ENCODE measurements around the gene ATG4D. TPM values are rescaled to one million over a fixed set of nuclear protein-coding genes. Genes with fewer than 3 reads are reported as not detected.

Gene ATG4D
- total and polyA plus RNA-seq, 4 donors: 4.7 to 44.4 (median 11.1) TPM

- Histone ChIP-seq H3K4me1 (ENCODE audit: control insufficient read depth in 4 of 4, insufficient read depth in 4 of 4, low read length in 3 of 4) (peaks cover 2 to 27% (median 13%) of the 10 kb centered on the region in 4 donors), H3K27ac (ENCODE audit: low read depth in 1 of 2, low read length in 2 of 2) (no peak overlapping the region), H3K9ac (ENCODE audit: low read depth in 1 of 2, low read length in 2 of 2) (no peak overlapping the region), H3K36me3 (ENCODE audit: control insufficient read depth in 4 of 4, insufficient read depth in 3 of 4, low read depth in 1 of 4, low read length in 3 of 4) (no peaks in the 10 kb centered on the region), H3K27me3 (ENCODE audit: control insufficient read depth in 4 of 4, insufficient read depth in 4 of 4, low read length in 3 of 4) (peaks cover 2 to 21% (median 4%) of the 10 kb centered on the region in 4 donors), H3K9me3 (ENCODE audit: control insufficient read depth in 4 of 4, low read length in 3 of 4) (no peaks in the 10 kb centered on the region), H3K4me3 (ENCODE audit: low read depth in 1 of 3, low read length in 3 of 3) (no peak overlapping the region)
- no peak for DNase-seq (ENCODE audit: low spot score)
- 9% methylated on average over 107 of the region's 107 CpGs for WGBS
- no peak for TF ChIP-seq RXRA (IDR thresholded peaks at IDR 0.05)
- TF ChIP-seq MAX (IDR thresholded peaks at IDR 0.05): no peak
- TF ChIP-seq RAD21 (IDR thresholded peaks at IDR 0.05): no peak
- TF ChIP-seq SP1 (IDR thresholded peaks at IDR 0.05): no peak
- TF ChIP-seq JUND (IDR thresholded peaks at IDR 0.05): no peak
Measured at GRCh38 chr19:10514211-10515145, 29.2 kb upstream of the ATG4D start.

- TF ChIP-seq ATF3 (IDR thresholded peaks at IDR 0.05): no peak
- no peak for TF ChIP-seq FOXA2 (IDR thresholded peaks at IDR 0.05)
- TF ChIP-seq JUND (IDR thresholded peaks at IDR 0.05): no peak
- TF ChIP-seq REST (IDR thresholded peaks at IDR 0.05): no peak
- no peak for TF ChIP-seq MAX (IDR thresholded peaks at IDR 0.05)
- TF ChIP-seq HNF4A (conservative IDR thresholded peaks at IDR 0.05): no peak
- TF ChIP-seq ZBTB33 (IDR thresholded peaks at IDR 0.05): no peak
- 85% methylated on average over 5 of the region's 5 CpGs for WGBS
- peaks cover 2 to 21% (median 4%) of the 10 kb centered on the region in 4 donors for H3K27me3 ChIP-seq (ENCODE audit: control insufficient read depth in 4 of 4, insufficient read depth in 4 of 4, low read length in 3 of 4)
- no peak for DNase-seq (ENCODE audit: low spot score)
- no peaks in the 10 kb centered on the region for H3K9me3 ChIP-seq (ENCODE audit: control insufficient read depth in 4 of 4, low read length in 3 of 4)
- H3K36me3 ChIP-seq (ENCODE audit: control insufficient read depth in 4 of 4, insufficient read depth in 3 of 4, low read depth in 1 of 4, low read length in 3 of 4): no peaks in the 10 kb centered on the region
- no peak overlapping the region for H3K27ac ChIP-seq (ENCODE audit: low read depth in 1 of 2, low read length in 2 of 2)
- H3K4me3 ChIP-seq (ENCODE audit: low read depth in 1 of 3, low read length in 3 of 3): no peak overlapping the region
- peaks cover 2 to 27% (median 11%) of the 10 kb centered on the region in 4 donors for H3K4me1 ChIP-seq (ENCODE audit: control insufficient read depth in 4 of 4, insufficient read depth in 4 of 4, low read length in 3 of 4)
- H3K9ac ChIP-seq (ENCODE audit: low read depth in 1 of 2, low read length in 2 of 2): no peak overlapping the region
Measured at GRCh38 chr19:10516064-10516385, 27.7 kb upstream of the ATG4D start.
